CD14-positive monocyte (primary cell): ENCODE measurements around the gene ECPAS. TPM values are rescaled to one million over a fixed set of nuclear protein-coding genes. Genes with fewer than 3 reads are reported as not detected.

ENCODE experiments used
- DNase-seq, 3 donors: peaks; one replicate each; pipeline ENCODE4 v3.0.0-alpha.2; 2011 to 2022
- H2AFZ ChIP-seq: 2 replicates; pipeline ENCODE4 v1.6.0; 2012; ENCODE audit warnings: mild to moderate bottlenecking, low read depth, low read length, inconsistent platforms; ENCODE audit not compliant: insufficient read depth, poor library complexity, severe bottlenecking
- H3K27ac ChIP-seq, 2 donors: 1 replicate in 1 of 2; 2 replicates in 1 of 2; pipeline ENCODE4 v1.5.1; 2012 to 2013; ENCODE audit warnings: low read length in 2 of 2, control low read depth in 1 of 2, inconsistent platforms in 1 of 2, low read depth in 1 of 2, mild to moderate bottlenecking in 1 of 2
- H3K27me3 ChIP-seq, 2 donors: one replicate each; pipeline versions ENCODE4 v1.6.0 to v1.6.1; 2011 to 2013; ENCODE audit warnings: low read length in 2 of 2; ENCODE audit not compliant: control insufficient read depth in 2 of 2, insufficient read depth in 2 of 2
- H3K36me3 ChIP-seq, 2 donors: replicated peaks in 1 of 2; 1 replicate in 1 of 2; 2 replicates in 1 of 2; pipeline versions ENCODE4 v1.5.1 to v1.6.1; 2012 to 2013; ENCODE audit warnings: low read length in 2 of 2, control low read depth in 1 of 2, inconsistent platforms in 1 of 2, mild to moderate bottlenecking in 1 of 2; ENCODE audit not compliant: insufficient read depth in 2 of 2, control insufficient read depth in 1 of 2
- H3K4me1 ChIP-seq, 2 donors: 1 replicate in 1 of 2; 2 replicates in 1 of 2; pipeline versions ENCODE4 v1.5.1 to v1.6.1; 2012 to 2013; ENCODE audit warnings: low read length in 2 of 2, control low read depth in 1 of 2, inconsistent platforms in 1 of 2, mild to moderate bottlenecking in 1 of 2, moderate library complexity in 1 of 2; ENCODE audit not compliant: insufficient read depth in 2 of 2, control insufficient read depth in 1 of 2
- H3K4me2 ChIP-seq: replicated peaks from 2 replicates; pipeline ENCODE3; 2012; ENCODE audit warnings: low read length, moderate library complexity, mild to moderate bottlenecking; ENCODE audit not compliant: poor library complexity, severe bottlenecking; ENCODE audit errors: extremely low read depth
- H3K4me3 ChIP-seq, 3 experiments: fragments of 200-600 bp in 1 of 3; sonication (generic) in 1 of 3; replicated peaks in 1 of 3; 1 replicate in 2 of 3; 2 replicates in 1 of 3; pipeline ENCODE4 v1.5.1; 2011 to 2013; ENCODE audit warnings: low read length in 3 of 3, mild to moderate bottlenecking in 3 of 3, control low read depth in 2 of 3, low read depth in 2 of 3, inconsistent platforms in 1 of 3, moderate library complexity in 1 of 3
- H3K79me2 ChIP-seq: 2 replicates; pipeline ENCODE4 v1.6.0; 2012; ENCODE audit warnings: mild to moderate bottlenecking, control low read depth, inconsistent platforms, low read length, moderate library complexity; ENCODE audit not compliant: insufficient read depth
- H3K9ac ChIP-seq: 2 replicates; pipeline ENCODE4 v1.6.0; 2017; ENCODE audit warnings: low read length, mild to moderate bottlenecking; ENCODE audit not compliant: insufficient read depth, poor library complexity, severe bottlenecking
- H3K9me3 ChIP-seq, 2 donors: replicated peaks in 1 of 2; 1 replicate in 1 of 2; 2 replicates in 1 of 2; pipeline versions ENCODE4 v1.5.1 to v1.6.1; 2012 to 2013; ENCODE audit warnings: low read length in 2 of 2, control low read depth in 1 of 2; ENCODE audit not compliant: control insufficient read depth in 1 of 2, insufficient read depth in 1 of 2
- H4K20me1 ChIP-seq: 2 replicates; pipeline ENCODE4 v1.6.0; 2012; ENCODE audit warnings: mild to moderate bottlenecking, low read length, control low read depth, moderate library complexity; ENCODE audit not compliant: insufficient read depth
- H3K27ac Mint-ChIP-seq, 7 donors: one replicate each; pipeline ENCODE4 v1.8.0; 2020; ENCODE audit warnings: mild to moderate bottlenecking in 7 of 7, mixed read lengths in 7 of 7, moderate library complexity in 6 of 7, inconsistent platforms in 2 of 7
- H3K27me3 Mint-ChIP-seq, 3 donors: one replicate each; pipeline ENCODE4 v1.8.0; 2021 to 2022; ENCODE audit warnings: low read depth in 3 of 3, mild to moderate bottlenecking in 3 of 3, mixed read lengths in 3 of 3, moderate library complexity in 3 of 3, inconsistent platforms in 1 of 3
- H3K36me3 Mint-ChIP-seq, 2 donors: one replicate each; pipeline ENCODE4 v1.8.0; 2020; ENCODE audit warnings: mixed read lengths in 2 of 2, inconsistent platforms in 1 of 2, mild to moderate bottlenecking in 1 of 2
- H3K4me1 Mint-ChIP-seq: one replicate; pipeline ENCODE4 v1.8.0; 2020; ENCODE audit warnings: mild to moderate bottlenecking, mixed read lengths
- H3K4me3 Mint-ChIP-seq, 2 donors: one replicate each; pipeline ENCODE4 v1.8.0; 2020; ENCODE audit warnings: mild to moderate bottlenecking in 2 of 2, mixed read lengths in 2 of 2, moderate library complexity in 1 of 2
- H3K9me3 Mint-ChIP-seq, 7 donors: one replicate each; pipeline ENCODE4 v1.8.0; 2020 to 2022; ENCODE audit warnings: mixed read lengths in 7 of 7, mild to moderate bottlenecking in 6 of 7, moderate library complexity in 6 of 7, inconsistent platforms in 2 of 7
- CTCF ChIP-seq: fragments of 200-600 bp; IDR thresholded peaks from one replicate; pipeline ENCODE4 v1.8.0; 2022; ENCODE audit warnings: antibody characterized with exemption, mild to moderate bottlenecking
- WGBS: methylation state at CpG from one replicate; pipeline ENCODE4 v1.1.5; 2013; ENCODE audit warnings: missing lambda C conversion rate; ENCODE audit not compliant: insufficient coverage; 5-methylcytosine and 5-hydroxymethylcytosine counted together
- intact Hi-C, 2 donors: fragments of 100-400 bp; cut with micrococcal nuclease; formaldehyde crosslinking; loops; one replicate each; pipeline versions ENCODE4 v1.15.0 to v1.15.1; 2023
- polyA plus RNA-seq, 3 donors: library from polyadenylated mRNA; depleted of rRNA in 1 of 3; unstranded in 2 of 3; stranded (reverse) in 1 of 3; fragments of 300-500 nt in 2 of 3; fragments of >200 nt in 1 of 3; fragmentation: Illumina TruSeq in 2 of 3; gene quantifications; 1 replicate in 2 of 3; 2 replicates in 1 of 3; pipeline ENCODE4 v1.2.3, GENCODE V29; 2012 to 2021

The ECPAS gene
- polyA plus RNA-seq, 3 donors, result 7.4 to 27.6 (median 15.9) TPM

- intact Hi-C loops, result no loop called here
- WGBS, result 100% methylated on average over 1 of the region's 1 CpG
- Histone ChIP-seq H3K36me3 (peaks cover 64 to 90% of the 10 kb centered on the region in 2 donors), H2AFZ (no peak overlapping the region), H3K4me3 (no peak overlapping the region), H3K79me2 (no peaks in the 10 kb centered on the region), H3K27ac (no peak overlapping the region), H3K4me2 (no peak overlapping the region), H3K27me3 (no peaks in the 10 kb centered on the region), H4K20me1 (no peaks in the 10 kb centered on the region), H3K4me1 (no peaks in the 10 kb centered on the region), H3K9ac (no peak overlapping the region), H3K9me3 (no peaks in the 10 kb centered on the region)
- H3K27ac Mint-ChIP-seq, result no peak overlapping the region
- H3K36me3 Mint-ChIP-seq, result peaks cover 60 to 75% of the 10 kb centered on the region in 2 donors
- H3K27me3 Mint-ChIP-seq, result no peaks in the 10 kb centered on the region
- DNase-seq, result no peak
- H3K4me3 Mint-ChIP-seq, result no peak overlapping the region
- no peak for TF ChIP-seq CTCF
- no peaks in the 10 kb centered on the region for H3K4me1 Mint-ChIP-seq
- H3K9me3 Mint-ChIP-seq, result no peaks in the 10 kb centered on the region
Observed at GRCh38 chr9:111436571-111436970, 47.6 kb downstream of the ECPAS start.

- no peaks in the 10 kb centered on the region for H3K27me3 ChIP-seq
- H3K4me2 ChIP-seq, result no peak overlapping the region
- TF ChIP-seq CTCF, result no peak
- no peaks in the 10 kb centered on the region for H4K20me1 ChIP-seq
- no peak overlapping the region for H3K9ac ChIP-seq
- H3K9me3 ChIP-seq, result no peaks in the 10 kb centered on the region
- no peaks in the 10 kb centered on the region for H3K4me1 Mint-ChIP-seq
- H3K79me2 ChIP-seq, result no peaks in the 10 kb centered on the region
- no peaks in the 10 kb centered on the region for H3K4me1 ChIP-seq
- no peak overlapping the region for H3K27ac Mint-ChIP-seq
- H3K36me3 Mint-ChIP-seq, result peaks cover 60 to 73% of the 10 kb centered on the region in 2 donors
- no peaks in the 10 kb centered on the region for H3K27me3 Mint-ChIP-seq
- no peak overlapping the region for H3K4me3 ChIP-seq
- H3K4me3 Mint-ChIP-seq, result no peak overlapping the region
- H3K27ac ChIP-seq, result no peak overlapping the region
- no peak for DNase-seq
- WGBS, result 90% methylated on average over 2 of the region's 3 CpGs
- no peak overlapping the region for H2AFZ ChIP-seq
- H3K9me3 Mint-ChIP-seq, result no peaks in the 10 kb centered on the region
- intact Hi-C loops, result no loop called here
- peaks cover 67 to 97% of the 10 kb centered on the region in 2 donors for H3K36me3 ChIP-seq
Observed at GRCh38 chr9:111433082-111433481, 51.1 kb downstream of the ECPAS start.
